Stimulated activated CD4-positive, alpha-beta T cell treated with anti-CD3 and anti-CD28 coated beads, Interleukin-1b, Interleukin-23, amount 100 ng/mL, for 4 hours (primary cell): ENCODE data around the gene ADCY3.
"Not testable (repeated sequence)": the region's sequence is repeated elsewhere in the genome, so short reads cannot be mapped to it uniquely, and the experiment has no call there.

Source experiments
- DNase-seq, 2 donors: peaks; one replicate each; pipeline ENCODE4 v3.0.0-alpha.2; 2020; ENCODE audit warnings: low read depth in 2 of 2

Gene ADCY3

DNA sequence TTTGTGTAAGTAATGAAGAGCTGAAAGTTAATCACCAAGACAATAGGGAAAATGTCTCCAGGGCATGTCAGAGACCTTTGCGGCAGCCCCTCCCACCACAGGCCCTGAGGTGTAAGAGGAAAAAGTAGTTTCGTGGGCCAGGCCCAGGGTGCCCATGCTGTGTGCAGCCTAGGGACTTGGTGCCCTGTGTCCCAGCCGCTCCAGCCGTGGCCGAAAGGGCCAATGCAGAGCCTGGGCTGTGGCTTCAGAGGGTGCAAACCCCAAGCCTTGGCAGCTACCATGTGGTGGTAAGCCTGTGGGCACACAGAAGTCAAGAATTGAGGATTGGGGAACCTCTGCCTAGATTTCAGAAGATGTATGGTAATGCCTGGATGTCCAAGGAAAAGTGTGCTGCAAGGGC, 74.3 kb downstream of the ADCY3 start:
- DNase-seq: no peak

DNA sequence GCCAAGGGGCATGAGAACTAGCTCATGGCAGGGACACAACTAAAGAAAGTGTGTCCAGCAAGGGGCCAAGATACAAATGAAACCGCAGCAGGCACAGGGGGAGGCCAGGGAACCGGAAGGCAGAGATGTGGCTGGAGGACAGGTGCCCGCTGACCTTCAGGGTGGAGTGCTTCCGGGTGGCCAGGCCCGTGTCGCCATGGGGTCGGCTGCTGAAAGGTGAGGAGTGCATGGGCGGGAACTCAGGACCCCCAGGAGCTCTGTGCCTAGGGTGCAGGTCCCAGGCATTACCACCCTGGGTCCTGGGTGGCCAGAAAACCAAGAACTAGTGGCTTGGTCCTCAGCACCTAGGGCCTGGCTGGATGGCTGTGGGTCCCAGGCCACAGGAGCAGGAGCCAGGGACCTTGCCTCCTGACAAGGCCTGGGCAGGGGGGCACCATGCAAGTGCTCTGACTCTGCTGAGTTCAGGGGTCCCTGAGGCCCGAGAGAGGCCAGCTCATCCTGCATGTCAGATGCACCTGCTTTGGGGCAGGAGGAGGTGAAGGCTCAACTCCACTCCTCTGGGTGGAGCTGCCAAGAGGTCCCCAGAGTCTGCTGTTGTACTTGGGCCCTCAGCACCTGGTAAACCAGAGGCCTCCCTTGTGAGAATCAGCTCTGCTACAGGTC, 75.9 kb downstream of the ADCY3 start:
- no peak for DNase-seq

DNA sequence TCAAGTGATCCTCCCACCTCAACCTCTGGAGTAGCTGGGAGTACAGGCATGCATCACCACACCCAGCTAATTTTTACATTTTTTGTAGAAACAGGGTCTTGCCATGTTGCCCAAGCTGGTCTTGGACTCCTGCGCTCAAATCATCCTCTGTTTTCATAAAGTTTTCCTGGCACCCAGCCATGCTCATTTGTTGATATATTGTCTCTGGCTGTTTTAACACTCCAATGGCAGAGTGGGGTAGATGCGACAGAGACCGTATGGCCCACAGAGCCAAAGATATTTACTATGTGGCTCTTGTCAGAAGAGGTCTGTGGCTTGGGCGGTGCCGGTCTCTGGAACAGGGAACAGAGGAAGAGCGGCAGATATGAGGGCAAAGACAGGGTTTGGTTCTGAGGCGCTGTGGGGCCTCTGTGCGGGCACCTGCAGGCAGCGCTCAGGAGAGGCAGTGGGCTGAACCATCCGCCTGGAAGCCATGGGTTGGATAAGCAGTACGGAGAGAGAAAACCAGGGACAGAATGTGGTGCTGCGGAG, 76.6 kb downstream of the ADCY3 start:
- DNase-seq: no peak

DNA sequence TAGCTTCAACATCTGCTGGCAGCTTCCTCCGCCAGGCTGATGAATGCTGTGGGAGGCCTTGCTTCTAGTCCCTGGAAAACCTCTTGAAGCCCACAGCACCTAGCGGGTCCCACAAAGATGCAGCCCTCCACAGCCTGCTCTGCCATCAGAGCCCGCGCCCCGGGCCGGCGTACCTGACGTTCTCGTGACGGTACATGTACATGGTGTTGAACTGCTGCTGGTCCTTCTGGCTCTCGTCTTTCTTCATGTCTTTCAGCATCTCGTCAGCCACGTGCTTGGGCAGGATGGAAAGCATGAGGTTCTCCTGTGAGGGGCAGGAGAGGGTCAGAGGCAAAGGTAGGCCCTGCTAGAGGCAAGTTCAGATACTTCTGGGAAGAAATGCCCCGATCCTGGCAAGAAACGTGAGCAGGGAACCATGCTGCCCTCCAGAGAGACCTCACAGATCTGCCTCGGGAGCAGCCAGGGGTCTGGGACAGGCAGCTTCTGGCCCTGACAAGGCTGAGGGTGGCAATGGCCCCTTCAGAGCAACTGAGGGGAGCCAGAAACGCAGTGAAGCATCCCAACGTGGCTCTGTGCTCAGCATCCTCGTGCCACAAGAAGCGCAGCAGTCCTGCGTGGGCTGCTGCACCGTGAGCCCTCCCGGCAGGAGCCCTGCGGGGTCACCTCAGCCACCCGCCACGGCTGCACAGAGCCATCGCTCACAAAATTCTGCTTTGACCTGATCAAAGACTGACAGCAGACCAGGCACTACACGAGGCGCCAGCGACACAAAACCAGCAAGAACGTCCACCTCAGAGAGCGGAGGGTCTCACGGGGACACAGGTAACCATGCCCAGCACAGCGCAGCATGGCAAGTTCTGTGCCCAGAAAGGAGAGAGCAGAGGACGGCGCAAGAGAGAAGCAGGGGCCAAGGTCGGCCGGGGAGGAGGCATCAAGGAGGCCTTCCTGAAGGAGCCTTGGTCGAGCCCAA, 77.7 kb downstream of the ADCY3 start:
- DNase-seq: no peak

DNA sequence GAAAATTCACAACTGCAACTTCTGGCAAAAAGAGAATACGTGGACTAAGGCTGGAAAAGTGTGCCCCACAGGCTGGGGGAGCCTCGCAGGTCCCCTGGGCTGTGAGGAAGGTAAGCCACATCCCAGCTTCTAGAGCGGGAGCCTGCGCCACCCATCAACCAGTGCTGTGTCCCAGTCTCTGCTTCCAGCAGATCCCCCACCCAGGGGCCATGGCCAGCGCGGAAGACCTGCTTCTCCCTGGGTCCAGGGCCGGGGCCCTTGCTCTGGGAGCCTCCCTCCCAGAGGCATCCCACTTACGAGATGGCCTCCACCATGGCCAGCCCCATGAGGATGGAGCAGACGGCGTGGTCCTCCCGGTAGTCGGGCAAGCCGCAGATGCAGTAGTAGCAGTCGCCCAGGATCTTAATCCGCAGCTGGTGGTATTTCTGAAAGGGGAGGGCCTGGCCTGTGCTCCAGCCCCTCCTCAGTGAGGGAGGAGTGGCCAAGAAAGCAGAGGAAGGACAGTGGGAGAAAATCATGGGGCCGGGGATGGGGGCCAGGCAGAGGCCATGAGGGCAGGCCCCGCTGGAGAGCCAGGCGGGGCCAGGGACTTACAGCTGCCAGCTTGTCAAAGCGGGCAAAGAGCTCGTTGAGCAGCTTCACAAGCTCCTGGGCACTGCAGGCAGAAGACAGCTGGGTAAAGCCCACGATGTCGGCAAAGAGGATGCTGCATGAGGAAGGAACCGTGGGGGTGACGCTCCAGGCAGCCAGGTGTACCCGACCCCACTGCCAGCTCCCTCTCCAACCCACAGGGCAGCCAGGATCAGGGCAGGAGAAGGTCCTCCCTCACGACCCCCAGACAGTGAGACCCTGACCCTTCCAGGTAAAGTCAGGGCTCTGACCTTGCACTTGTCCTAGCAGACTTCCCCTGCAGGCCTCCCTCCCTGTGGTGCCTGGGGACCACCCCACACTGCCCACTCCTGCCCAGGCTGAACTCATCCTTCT, 78.8 kb downstream of the ADCY3 start:
- no peak for DNase-seq

DNA sequence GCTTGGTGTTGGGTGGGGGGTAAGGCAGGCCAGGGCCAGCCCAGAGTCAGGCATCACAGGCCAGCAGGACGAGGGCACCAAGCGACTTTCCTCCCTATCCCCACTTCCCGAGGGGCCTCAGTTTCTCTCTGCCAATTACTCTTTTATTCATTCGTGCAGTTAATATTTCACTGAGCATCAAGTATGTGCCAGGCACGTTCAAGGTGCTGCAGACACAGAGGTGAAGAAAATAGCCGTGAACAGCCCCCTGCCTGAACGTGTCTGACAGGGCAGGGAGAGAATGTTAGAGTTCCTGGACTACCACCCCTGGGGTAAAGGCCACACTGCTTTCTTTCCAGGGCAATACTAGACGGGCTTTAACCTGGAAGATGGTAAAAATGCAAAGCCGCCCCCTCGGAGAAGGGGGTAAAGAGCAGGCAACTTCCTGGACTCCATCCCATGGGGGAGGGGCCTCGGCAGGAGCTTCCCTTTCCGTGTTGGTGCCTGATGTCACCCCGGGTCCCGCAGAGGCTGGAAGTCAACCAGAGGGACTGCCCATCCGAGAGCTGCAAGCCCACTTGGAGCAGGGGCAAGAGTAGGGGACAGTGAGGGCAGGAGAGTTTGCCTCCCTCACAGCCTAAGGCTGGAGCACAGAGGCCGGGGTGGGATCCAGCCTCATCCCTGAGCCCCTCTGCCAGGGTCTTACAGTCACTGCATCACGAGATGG, 79.7 kb downstream of the ADCY3 start:
- no peak for DNase-seq

DNA sequence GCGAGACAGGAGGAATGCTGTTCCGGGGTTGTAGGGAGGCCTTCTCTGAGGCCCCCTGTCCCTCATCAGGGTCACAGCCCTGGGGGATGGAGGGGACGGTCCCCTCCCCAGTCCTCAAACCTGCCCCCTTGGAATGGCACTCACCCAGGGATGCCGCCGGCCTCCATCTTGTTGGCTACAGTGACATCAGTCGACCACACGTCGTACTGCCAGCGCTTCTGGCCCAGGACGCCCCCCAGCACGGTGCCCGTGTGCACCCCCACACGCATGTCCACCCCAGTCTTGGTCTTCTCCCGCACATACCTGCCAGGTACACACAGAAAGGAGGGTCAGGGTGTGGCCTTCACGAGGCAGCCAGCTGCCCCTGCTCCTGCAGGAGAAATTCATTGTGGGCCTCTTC, 80.3 kb downstream of the ADCY3 start:
- DNase-seq: no peak

DNA sequence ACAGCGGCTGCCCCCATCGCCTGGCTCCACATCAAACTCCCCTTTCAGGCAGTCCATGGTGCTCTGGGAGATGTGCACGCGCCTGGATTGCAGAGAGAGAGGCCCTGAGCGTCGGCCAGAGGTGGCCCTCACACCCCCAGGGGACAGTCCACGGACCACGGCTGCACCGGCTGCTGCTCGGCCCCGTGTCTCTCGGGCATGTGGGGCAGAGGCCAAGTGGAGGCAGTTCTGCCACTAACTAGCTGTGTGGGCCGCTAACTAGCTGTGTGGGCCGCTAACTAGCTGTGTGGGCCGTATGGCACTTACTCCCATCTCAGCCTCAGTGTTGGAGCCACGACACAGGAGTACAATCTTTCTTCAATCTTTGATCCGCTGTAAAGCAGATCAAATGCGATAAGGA, 81.5 kb downstream of the ADCY3 start:
- no peak for DNase-seq

DNA sequence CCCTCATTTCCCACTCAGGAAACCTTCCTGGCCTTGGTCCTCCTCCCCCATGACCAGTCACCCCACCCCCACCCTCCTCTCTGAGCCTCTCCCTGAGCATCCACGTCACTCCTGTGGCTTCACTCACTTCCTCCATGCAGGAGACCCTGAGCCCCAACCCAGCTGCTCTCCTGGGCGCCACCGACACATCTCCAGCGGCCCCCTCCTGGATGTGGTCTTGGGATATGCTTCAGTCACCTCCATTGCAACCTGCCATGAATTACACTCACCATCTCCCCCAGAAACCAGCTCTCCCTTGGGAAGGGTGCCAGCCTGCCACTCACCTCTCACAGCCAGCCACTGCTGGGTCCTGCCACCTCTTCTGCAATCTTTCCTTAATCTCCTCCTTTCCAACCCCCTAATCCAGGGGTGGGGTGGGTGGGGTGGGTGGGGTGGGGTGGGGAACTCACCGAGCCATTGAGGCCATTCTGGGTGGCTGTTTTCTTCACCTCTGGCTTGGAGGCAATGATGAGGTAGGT, 82.0 kb downstream of the ADCY3 start:
- DNase-seq: no peak

DNA sequence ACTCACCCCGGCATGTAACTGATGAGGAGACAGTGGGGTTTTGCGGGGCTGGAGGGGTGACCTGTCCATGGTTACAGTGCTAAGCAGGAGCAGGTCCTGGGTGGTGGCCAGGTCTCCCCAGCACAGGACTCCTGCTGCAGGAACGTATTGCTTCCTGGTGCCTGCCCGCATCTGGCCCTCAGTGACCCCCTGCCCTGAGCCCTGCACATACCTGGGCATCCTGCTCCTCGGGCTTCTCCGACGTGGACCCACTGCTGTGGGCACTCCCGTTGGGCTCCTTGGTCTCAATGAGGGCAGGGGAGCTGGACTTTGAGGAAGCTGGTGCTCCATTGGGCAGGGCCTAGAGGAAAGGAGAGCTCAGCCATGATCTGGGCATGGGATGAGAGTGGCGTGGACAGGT, 83.3 kb downstream of the ADCY3 start:
- DNase-seq: no peak

DNA sequence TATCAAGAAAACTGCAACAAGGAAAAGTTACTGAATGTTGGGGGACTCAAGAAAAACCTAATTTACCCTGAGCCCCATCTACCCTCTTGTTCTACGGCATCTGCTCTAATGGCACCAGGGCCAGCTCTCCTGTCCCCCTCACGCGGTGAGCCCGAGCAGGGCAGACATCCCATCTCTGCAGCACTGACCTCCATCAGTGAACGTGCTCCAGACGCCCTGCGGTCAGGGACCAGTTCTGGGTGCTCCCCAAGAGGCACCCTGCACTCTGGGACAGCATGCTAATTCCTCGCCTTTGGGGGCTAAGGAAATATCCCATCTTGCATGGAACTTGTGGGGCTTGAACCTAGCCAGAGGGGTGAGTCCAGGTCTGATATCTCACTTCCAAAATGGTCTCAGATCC, 83.8 kb downstream of the ADCY3 start:
- DNase-seq: no peak

DNA sequence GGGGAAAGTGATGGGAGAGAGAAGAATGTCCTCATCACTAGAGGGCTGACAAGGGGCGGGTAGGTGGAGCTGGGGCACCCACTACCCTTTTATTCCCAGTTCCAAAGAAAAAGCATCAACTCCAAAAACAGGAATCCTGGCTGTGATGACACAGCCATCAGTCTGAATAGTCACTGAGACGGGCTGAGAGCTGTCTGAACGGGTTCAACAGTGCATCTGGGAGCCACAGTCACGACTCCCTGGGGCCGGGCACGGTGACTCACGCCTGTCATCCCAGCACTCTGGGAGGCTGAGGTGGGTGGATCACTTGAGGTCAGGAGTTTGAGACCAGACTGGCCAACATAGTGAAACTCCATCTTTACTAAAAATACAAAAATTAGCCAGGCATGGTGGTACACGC, 84.6 kb downstream of the ADCY3 start:
- DNase-seq: not testable (repeated sequence)

DNA sequence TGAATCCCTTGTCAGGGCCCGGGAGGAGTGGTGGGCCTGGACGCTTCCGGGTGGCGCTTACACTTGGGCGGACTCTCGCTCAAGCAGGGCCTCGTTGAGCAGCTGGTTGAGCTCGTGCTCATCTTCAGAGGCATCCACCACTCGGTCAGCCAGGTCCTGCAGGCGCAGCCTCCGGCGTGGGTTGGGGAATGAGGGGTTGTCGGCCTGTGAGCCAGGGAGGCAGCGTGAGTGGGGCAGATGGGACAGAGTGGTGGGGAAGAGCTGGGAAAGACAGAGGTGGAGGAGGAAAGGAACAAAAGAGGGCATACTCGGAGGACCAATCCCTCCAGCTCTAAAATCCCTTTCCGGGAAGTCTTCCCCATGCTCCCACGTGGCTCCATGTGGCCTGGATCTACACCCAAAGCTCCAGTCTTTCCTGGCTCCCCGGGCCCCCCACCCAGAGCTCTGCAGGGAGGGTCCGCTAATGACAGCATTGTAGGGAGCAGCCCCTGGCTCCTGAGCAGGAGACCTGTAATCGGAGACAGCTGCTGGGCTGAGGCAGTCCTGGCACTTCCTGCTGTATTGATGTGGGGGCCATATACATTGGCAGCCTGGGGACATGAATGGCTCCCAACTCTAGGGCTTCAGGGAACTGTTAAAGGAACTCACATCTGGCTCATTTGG, 85.2 kb downstream of the ADCY3 start:
- no peak for DNase-seq

DNA sequence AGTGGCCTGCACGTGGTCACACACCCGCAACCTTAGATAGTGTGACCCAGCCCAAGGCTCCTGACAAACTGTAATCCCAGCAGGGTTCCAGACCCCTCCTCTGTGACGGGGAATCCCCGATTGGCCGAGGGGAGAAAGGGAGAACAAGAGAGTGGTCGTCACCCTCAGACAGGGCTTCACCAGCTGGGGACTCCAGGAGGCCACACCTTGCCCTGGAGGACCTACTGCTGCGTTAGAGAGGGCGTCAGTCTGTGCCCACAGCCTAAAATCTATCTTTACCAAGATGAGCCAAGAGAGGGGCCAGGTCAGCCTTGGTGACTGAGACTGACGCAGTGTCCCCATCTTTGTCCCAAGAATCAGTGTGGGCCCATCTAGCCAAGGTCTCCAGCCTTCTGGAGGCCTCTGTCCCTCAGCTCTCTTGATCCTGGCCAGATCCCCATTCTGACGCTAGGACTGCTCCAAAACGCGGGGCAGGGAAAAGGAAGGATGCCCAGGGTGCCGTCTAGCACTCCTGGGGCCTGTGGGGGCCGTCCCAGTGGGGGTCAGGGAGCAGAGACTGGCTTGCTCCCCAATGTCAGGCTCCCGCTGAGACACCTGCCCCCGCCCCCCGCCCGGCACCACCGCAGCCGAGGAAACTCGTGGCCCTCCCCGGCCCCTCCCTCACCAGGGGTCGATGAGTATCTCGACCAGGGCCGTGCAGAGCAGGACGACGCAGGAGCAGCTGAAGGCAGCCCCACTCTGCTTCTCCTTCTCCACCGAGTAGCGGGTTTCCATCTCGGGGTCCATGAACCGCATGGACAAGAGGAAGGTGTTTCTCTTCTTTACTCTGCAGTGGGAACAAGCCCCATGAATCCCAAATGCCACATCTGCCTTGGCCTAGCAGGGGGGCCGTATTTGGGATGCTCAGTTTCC, 86.0 kb downstream of the ADCY3 start:
- no peak for DNase-seq

DNA sequence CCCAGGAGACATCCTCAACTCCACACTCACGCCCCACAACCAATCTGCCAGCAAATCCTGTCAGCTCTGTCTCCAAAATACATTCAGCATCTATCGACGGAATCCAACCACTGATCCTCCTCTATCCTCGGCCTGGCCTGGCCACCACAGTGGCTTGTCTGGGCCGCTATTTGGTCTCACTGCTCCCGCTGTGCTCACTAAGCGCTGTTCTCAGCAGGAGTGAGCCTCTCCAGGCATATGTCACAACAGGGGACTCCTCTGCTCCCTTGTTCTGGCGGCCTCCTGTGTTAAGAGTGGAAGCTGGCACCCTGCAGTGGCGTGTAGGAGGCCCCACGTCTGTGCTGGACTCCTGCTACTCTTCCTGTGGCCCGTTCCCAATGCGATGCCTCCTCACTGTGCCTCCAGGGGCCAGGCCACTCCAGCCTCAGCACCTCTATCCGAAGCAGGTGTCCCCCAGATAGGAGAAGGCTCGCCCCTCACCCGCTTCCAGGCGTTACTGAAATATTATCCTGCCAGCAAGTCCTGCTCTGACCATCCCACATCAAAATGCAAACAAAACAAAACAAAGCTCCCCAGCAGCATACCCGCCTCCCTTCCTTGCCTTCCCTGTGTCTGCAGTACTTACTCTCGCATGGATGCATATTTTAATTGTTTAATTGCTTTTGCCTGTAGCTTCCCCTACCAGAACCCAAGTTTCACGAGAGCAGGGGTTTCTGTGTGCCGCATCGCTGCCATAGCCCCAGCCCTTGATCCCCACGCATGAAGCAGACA, 86.9 kb downstream of the ADCY3 start:
- DNase-seq: no peak

DNA sequence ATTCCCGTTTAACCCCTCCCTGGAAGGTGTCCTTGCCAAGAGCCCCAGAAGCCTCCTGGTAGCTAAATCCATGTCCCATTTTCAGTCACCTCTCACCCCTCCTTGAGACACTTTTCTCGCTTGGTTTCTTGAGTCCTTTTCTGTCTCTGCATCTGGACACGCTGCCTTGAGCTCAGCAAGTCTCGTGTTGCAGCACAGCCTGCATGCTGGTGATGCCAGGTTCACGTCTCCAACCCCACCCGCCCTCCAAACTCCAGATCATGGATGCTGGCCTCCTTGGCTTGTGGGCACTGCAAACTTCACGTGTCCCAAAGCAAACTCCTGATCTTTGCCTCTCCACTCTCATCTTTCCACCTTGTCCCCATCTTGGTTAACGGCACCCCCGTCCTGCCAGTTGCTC, 87.5 kb downstream of the ADCY3 start:
- no peak for DNase-seq

DNA sequence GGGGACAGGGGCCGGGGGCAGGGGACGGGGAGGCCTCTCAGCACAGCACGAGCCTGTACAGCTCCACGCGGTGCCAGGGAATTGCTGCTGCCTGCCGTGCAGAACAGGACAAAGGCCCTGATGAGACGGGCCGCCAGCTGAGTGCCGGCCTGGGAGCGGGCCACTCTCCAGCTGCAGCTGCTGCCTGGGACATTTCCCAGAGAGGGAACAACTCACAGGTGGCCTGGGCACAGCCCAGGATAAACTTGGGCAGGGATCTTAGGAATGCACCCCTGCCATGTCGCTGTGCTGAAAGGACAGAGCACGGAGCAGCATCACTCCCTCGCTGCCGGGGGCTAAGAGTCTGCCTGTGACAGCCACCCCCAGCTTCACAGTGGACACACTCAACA, 88.0 kb downstream of the ADCY3 start:
- no peak for DNase-seq
